SU-DHL-6 (cell line): ENCODE results near the gene SP140.

Source experiments
- H2AFZ ChIP-seq: fragments of 200-600 bp; sonication (generic); 2 replicates; pipeline ENCODE4 v1.6.1; 2014; ENCODE audit warnings: low read depth, mild to moderate bottlenecking, moderate library complexity, mixed read lengths, antibody characterized with exemption, low read length; ENCODE audit not compliant: severe bottlenecking
- H3F3A ChIP-seq: fragments of 200-600 bp; shearing (Covaris generic); 2 replicates; pipeline ENCODE4 v1.6.0; 2016; ENCODE audit warnings: antibody characterized with exemption, mild to moderate bottlenecking; ENCODE audit not compliant: insufficient read depth
- H3K27ac ChIP-seq: fragments of 200-600 bp; sonication (generic); 2 replicates; pipeline ENCODE4 v1.5.1; 2016; ENCODE audit warnings: low read depth, mild to moderate bottlenecking, low read length, moderate library complexity, mixed read lengths
- H3K27me3 ChIP-seq: fragments of 200-600 bp; sonication (generic), shearing (Covaris generic); 2 replicates; pipeline ENCODE4 v1.6.0; 2014; ENCODE audit warnings: mild to moderate bottlenecking, low read length
- H3K36me3 ChIP-seq: fragments of 200-600 bp; sonication (generic); 2 replicates; pipeline ENCODE4 v1.6.1; 2014; ENCODE audit warnings: mild to moderate bottlenecking, low read length, mixed read lengths
- H3K4me2 ChIP-seq: fragments of 300-600, 200-600 bp; shearing (Covaris generic), sonication (generic); 2 replicates; pipeline ENCODE4 v1.6.0; 2014; ENCODE audit warnings: low read length, low read depth, mild to moderate bottlenecking; ENCODE audit not compliant: poor library complexity, severe bottlenecking
- H3K4me3 ChIP-seq: fragments of 200-600 bp; sonication (generic); 2 replicates; pipeline ENCODE4 v1.5.1; 2014; ENCODE audit warnings: antibody characterized with exemption, low read length, mild to moderate bottlenecking, mixed read lengths; ENCODE audit not compliant: insufficient read depth, poor library complexity, severe bottlenecking
- H3K79me2 ChIP-seq: fragments of 200-600 bp; sonication (generic); 2 replicates; pipeline ENCODE4 v1.6.1; 2014; ENCODE audit warnings: mild to moderate bottlenecking, low read length, moderate library complexity; ENCODE audit not compliant: insufficient read depth
- H3K9ac ChIP-seq: fragments of 200-600 bp; sonication (generic); 2 replicates; pipeline ENCODE4 v1.7.0; 2014; ENCODE audit warnings: mild to moderate bottlenecking, low read length
- H3K9me2 ChIP-seq: fragments of 200-600 bp; sonication (generic); replicated peaks from 2 replicates; pipeline ENCODE4 v1.6.1; 2014; ENCODE audit warnings: low read length; ENCODE audit not compliant: insufficient read depth
- H3K9me3 ChIP-seq: fragments of 200-600 bp; sonication (generic); 2 replicates; pipeline ENCODE4 v1.6.1; 2014; ENCODE audit warnings: low read length, mixed read lengths; ENCODE audit not compliant: insufficient read depth
- H4K20me1 ChIP-seq: fragments of 200-600 bp; sonication (generic); 2 replicates; pipeline ENCODE4 v1.6.1; 2014; ENCODE audit warnings: low read depth, mild to moderate bottlenecking, antibody characterized with exemption, low read length, moderate library complexity, mixed read lengths
- CTCF ChIP-seq: fragments of 200-600 bp; sonication (generic); IDR thresholded peaks from one replicate; pipeline ENCODE4 v1.5.1; 2017; ENCODE audit warnings: antibody characterized with exemption, mild to moderate bottlenecking, low read length, moderate library complexity; ENCODE audit not compliant: insufficient read depth, poor library complexity, severe bottlenecking
- EZH2phosphoT487 ChIP-seq: fragments of 200-600 bp; sonication (generic), shearing (Covaris generic); conservative IDR thresholded peaks from 2 replicates; pipeline ENCODE4 v1.6.1; 2018; ENCODE audit warnings: mild to moderate bottlenecking, antibody characterized with exemption, low read length, moderate library complexity, mixed read lengths

SP140 gene

GRCh38 chr2:230179907-230180306, 45.6 kb upstream of the SP140 start:
- Histone ChIP-seq H3K27ac (no peak overlapping the region), H4K20me1 (no peaks in the 10 kb centered on the region), H3K27me3 (no peaks in the 10 kb centered on the region), H3K9me2 (no peaks in the 10 kb centered on the region), H3K9me3 (no peaks in the 10 kb centered on the region), H3K36me3 (peaks cover 15% of the 10 kb centered on the region), H3K79me2 (no peaks in the 10 kb centered on the region), H3K4me3 (no peak overlapping the region), H3K4me2 (no peak overlapping the region), H2AFZ (no peak overlapping the region), H3F3A (no peaks in the 10 kb centered on the region), H3K9ac (no peak overlapping the region)
- no peak for TF ChIP-seq EZH2phosphoT487
- no peak for TF ChIP-seq CTCF

- Histone ChIP-seq H2AFZ (no peak overlapping the region), H3K9me2 (no peaks in the 10 kb centered on the region), H3K9ac (no peak overlapping the region), H3K27me3 (no peaks in the 10 kb centered on the region), H4K20me1 (no peaks in the 10 kb centered on the region), H3K27ac (no peak overlapping the region), H3F3A (no peaks in the 10 kb centered on the region), H3K4me3 (no peak overlapping the region), H3K4me2 (no peak overlapping the region), H3K36me3 (peaks cover 15% of the 10 kb centered on the region), H3K79me2 (no peaks in the 10 kb centered on the region), H3K9me3 (no peaks in the 10 kb centered on the region)
- TF ChIP-seq EZH2phosphoT487 (no peak), CTCF (no peak)
Observed at GRCh38 chr2:230181195-230181594, 44.3 kb upstream of the SP140 start.

- H3F3A ChIP-seq = peaks cover 3% of the 10 kb centered on the region; the same call in 1 of the 2 replicates
- H3K9ac ChIP-seq = no peak overlapping the region
- H3K9me3 ChIP-seq = no peaks in the 10 kb centered on the region
- no peak overlapping the region for H2AFZ ChIP-seq
- no peaks in the 10 kb centered on the region for H4K20me1 ChIP-seq
- no peak overlapping the region for H3K27ac ChIP-seq
- no peaks in the 10 kb centered on the region for H3K9me2 ChIP-seq
- no peaks in the 10 kb centered on the region for H3K79me2 ChIP-seq
- TF ChIP-seq EZH2phosphoT487 = no peak
- TF ChIP-seq CTCF = no peak
- H3K4me2 ChIP-seq = no peak overlapping the region
- no peak overlapping the region for H3K4me3 ChIP-seq
- H3K27me3 ChIP-seq = no peaks in the 10 kb centered on the region
- peaks cover 15% of the 10 kb centered on the region; the same call in 1 of the 2 replicates for H3K36me3 ChIP-seq
Observed at GRCh38 chr2:230184727-230185578, 40.6 kb upstream of the SP140 start.
